ENCODE measurements around the gene VSX1. TPM values are rescaled to one million over a fixed set of nuclear protein-coding genes. Genes with fewer than 3 reads are reported as not detected.

VSX1 gene
- total and polyA plus RNA-seq, 4 experiments from 2014 or later = not detected

- Histone ChIP-seq H3K4me3 (ENCODE audit: low read length in 2 of 2) (no peak overlapping the region), H3K9me3 (ENCODE audit: control insufficient read depth in 1 of 2, low read length in 2 of 2) (no peaks in the 10 kb centered on the region), H3K27ac (ENCODE audit: low read depth, low read length) (no peak overlapping the region), H3K4me1 (ENCODE audit: insufficient read depth, low read length) (peaks cover 53% of the 10 kb centered on the region), H3K36me3 (ENCODE audit: insufficient read depth, low read length) (peaks cover 5% of the 10 kb centered on the region), H3K27me3 (ENCODE audit: insufficient read depth, low read length) (no peaks in the 10 kb centered on the region)
- Mint-ChIP-seq H3K4me1 (peaks cover 43 to 83% (median 68%) of the 10 kb centered on the region in 4 donors), H3K36me3 (peaks cover 8 to 20% of the 10 kb centered on the region in 2 donors), H3K27ac (peak overlapping the region in 6 of 7 donors; percentile 18 to 96 (median 65)), H3K4me3 (peak overlapping the region in 3 of 8 donors; percentile 26 to 93 (median 39)), H3K27me3 (no peaks in the 10 kb centered on the region), H3K9me3 (peaks cover 0 to 2% (median 0%) of the 10 kb centered on the region in 8 donors)
- intact Hi-C loops (cut with micrococcal nuclease) = no loop called here
- ChIA-PET POLR2A (ENCODE audit: partially characterized antibody) (interaction anchor here (1.0 kb wide), 1 partner anchor 10 kb away, joined by 3 read pairs; no protein-coding TSS in a partner anchor), CTCF (ENCODE audit: partially characterized antibody) (interaction anchor here (1.0 to 2.4 kb wide), 4 partner anchors 11 to 93 kb away, joined by 3 to 8 read pairs (median 4); no protein-coding TSS in a partner anchor)
- no peak for DNase-seq
These were observed 28.5 kb downstream of the VSX1 start for GRCh38 chr20:25053255-25054031.

GRCh38 chr20:25052255-25053194, 29.4 kb downstream of the VSX1 start:
- no peak for DNase-seq
- H3K27ac ChIP-seq (ENCODE audit: low read depth, low read length) = no peak overlapping the region
- intact Hi-C loops (cut with micrococcal nuclease) = no loop called here
- no peaks in the 10 kb centered on the region for H3K9me3 ChIP-seq (ENCODE audit: control insufficient read depth in 1 of 2, low read length in 2 of 2)
- peaks cover 51% of the 10 kb centered on the region for H3K4me1 ChIP-seq (ENCODE audit: insufficient read depth, low read length)
- H3K4me3 ChIP-seq (ENCODE audit: low read length in 2 of 2) = no peak overlapping the region
- peaks cover 12% of the 10 kb centered on the region for H3K36me3 ChIP-seq (ENCODE audit: insufficient read depth, low read length)
- Mint-ChIP-seq H3K4me3 (no peak overlapping the region), H3K4me1 (peaks cover 47 to 89% (median 72%) of the 10 kb centered on the region in 4 donors), H3K27me3 (no peaks in the 10 kb centered on the region), H3K36me3 (peaks cover 8 to 27% of the 10 kb centered on the region in 2 donors), H3K27ac (peak overlapping the region in 6 of 7 donors; percentile 29 to 64 (median 52)), H3K9me3 (peaks cover 0 to 2% (median 0%) of the 10 kb centered on the region in 8 donors)
- CTCF ChIA-PET (ENCODE audit: partially characterized antibody) = interaction anchor here (2.4 kb wide), 1 partner anchor 12 kb away, joined by 8 read pairs; no protein-coding TSS in a partner anchor
- H3K27me3 ChIP-seq (ENCODE audit: insufficient read depth, low read length) = no peaks in the 10 kb centered on the region
- POLR2A ChIA-PET (ENCODE audit: partially characterized antibody) = no interaction called here

GRCh38 chr20:25051386-25052155, 30.4 kb downstream of the VSX1 start:
- H3K27ac Mint-ChIP-seq = peak overlapping the region; percentile 64 to 86 (median 71)
- no peaks in the 10 kb centered on the region for H3K27me3 Mint-ChIP-seq
- H3K36me3 ChIP-seq (ENCODE audit: insufficient read depth, low read length) = peaks cover 16% of the 10 kb centered on the region
- no peaks in the 10 kb centered on the region for H3K9me3 ChIP-seq (ENCODE audit: control insufficient read depth in 1 of 2, low read length in 2 of 2)
- intact Hi-C loops (cut with micrococcal nuclease) = no loop called here
- no peak overlapping the region for H3K27ac ChIP-seq (ENCODE audit: low read depth, low read length)
- ChIA-PET CTCF (ENCODE audit: partially characterized antibody) (interaction anchor here (2.0 to 2.4 kb wide), 2 partner anchors 13 to 54 kb away, joined by 4 to 8 read pairs; no protein-coding TSS in a partner anchor), POLR2A (ENCODE audit: partially characterized antibody) (no interaction called here)
- no peak overlapping the region for H3K4me3 Mint-ChIP-seq
- no peak overlapping the region for H3K4me3 ChIP-seq (ENCODE audit: low read length in 2 of 2)
- H3K9me3 Mint-ChIP-seq = peaks cover 0 to 2% (median 0%) of the 10 kb centered on the region in 8 donors
- H3K27me3 ChIP-seq (ENCODE audit: insufficient read depth, low read length) = no peaks in the 10 kb centered on the region
- peaks cover 47 to 85% (median 69%) of the 10 kb centered on the region in 4 donors for H3K4me1 Mint-ChIP-seq
- peaks cover 12 to 32% of the 10 kb centered on the region in 2 donors for H3K36me3 Mint-ChIP-seq
- DNase-seq = no peak
- H3K4me1 ChIP-seq (ENCODE audit: insufficient read depth, low read length) = peaks cover 47% of the 10 kb centered on the region

GRCh38 chr20:25050501-25051350, 31.2 kb downstream of the VSX1 start:
- peaks cover 38% of the 10 kb centered on the region for H3K4me1 ChIP-seq (ENCODE audit: insufficient read depth, low read length)
- DNase-seq = no peak
- ChIA-PET POLR2A (ENCODE audit: partially characterized antibody) (no interaction called here), CTCF (ENCODE audit: partially characterized antibody) (interaction anchor here (2.0 kb wide), 1 partner anchor 53 kb away, joined by 4 read pairs; no protein-coding TSS in a partner anchor)
- intact Hi-C loops (cut with micrococcal nuclease) = no loop called here
- Mint-ChIP-seq H3K27me3 (no peaks in the 10 kb centered on the region), H3K9me3 (peaks cover 0 to 2% (median 0%) of the 10 kb centered on the region in 8 donors), H3K4me1 (peaks cover 41 to 77% (median 62%) of the 10 kb centered on the region in 4 donors), H3K27ac (peak overlapping the region in 6 of 7 donors; percentile 68 to 86 (median 75)), H3K4me3 (no peak overlapping the region), H3K36me3 (peaks cover 12 to 32% of the 10 kb centered on the region in 2 donors)
- H3K36me3 ChIP-seq (ENCODE audit: insufficient read depth, low read length) = peaks cover 16% of the 10 kb centered on the region
- H3K4me3 ChIP-seq (ENCODE audit: low read length in 2 of 2) = no peak overlapping the region
- no peak overlapping the region for H3K27ac ChIP-seq (ENCODE audit: low read depth, low read length)
- no peaks in the 10 kb centered on the region for H3K27me3 ChIP-seq (ENCODE audit: insufficient read depth, low read length)
- no peaks in the 10 kb centered on the region for H3K9me3 ChIP-seq (ENCODE audit: control insufficient read depth in 1 of 2, low read length in 2 of 2)

GRCh38 chr20:25050082-25050481, 31.9 kb downstream of the VSX1 start:
- Histone ChIP-seq H3K27ac (ENCODE audit: low read depth, low read length) (no peak overlapping the region), H3K27me3 (ENCODE audit: insufficient read depth, low read length) (no peaks in the 10 kb centered on the region), H3K4me1 (ENCODE audit: insufficient read depth, low read length) (peaks cover 32% of the 10 kb centered on the region), H3K36me3 (ENCODE audit: insufficient read depth, low read length) (peaks cover 14% of the 10 kb centered on the region), H3K4me3 (ENCODE audit: low read length in 2 of 2) (no peak overlapping the region), H3K9me3 (ENCODE audit: control insufficient read depth in 1 of 2, low read length in 2 of 2) (no peaks in the 10 kb centered on the region)
- peaks cover 0 to 2% (median 0%) of the 10 kb centered on the region in 8 donors for H3K9me3 Mint-ChIP-seq
- no peaks in the 10 kb centered on the region for H3K27me3 Mint-ChIP-seq
- no peak for DNase-seq
- ChIA-PET POLR2A (ENCODE audit: partially characterized antibody) (no interaction called here), CTCF (ENCODE audit: partially characterized antibody) (interaction anchor here (2.0 kb wide), 1 partner anchor 52 kb away, joined by 4 read pairs; no protein-coding TSS in a partner anchor)
- peaks cover 12 to 32% of the 10 kb centered on the region in 2 donors for H3K36me3 Mint-ChIP-seq
- H3K4me1 Mint-ChIP-seq = peaks cover 35 to 70% (median 59%) of the 10 kb centered on the region in 4 donors
- intact Hi-C loops (cut with micrococcal nuclease) = no loop called here
- H3K4me3 Mint-ChIP-seq = peak overlapping the region in 1 of 8 donors; percentile 52
- peak overlapping the region; percentile 35 to 80 (median 73) for H3K27ac Mint-ChIP-seq
